ENCODE data around the gene ITPR1.

The ITPR1 gene

DNA sequence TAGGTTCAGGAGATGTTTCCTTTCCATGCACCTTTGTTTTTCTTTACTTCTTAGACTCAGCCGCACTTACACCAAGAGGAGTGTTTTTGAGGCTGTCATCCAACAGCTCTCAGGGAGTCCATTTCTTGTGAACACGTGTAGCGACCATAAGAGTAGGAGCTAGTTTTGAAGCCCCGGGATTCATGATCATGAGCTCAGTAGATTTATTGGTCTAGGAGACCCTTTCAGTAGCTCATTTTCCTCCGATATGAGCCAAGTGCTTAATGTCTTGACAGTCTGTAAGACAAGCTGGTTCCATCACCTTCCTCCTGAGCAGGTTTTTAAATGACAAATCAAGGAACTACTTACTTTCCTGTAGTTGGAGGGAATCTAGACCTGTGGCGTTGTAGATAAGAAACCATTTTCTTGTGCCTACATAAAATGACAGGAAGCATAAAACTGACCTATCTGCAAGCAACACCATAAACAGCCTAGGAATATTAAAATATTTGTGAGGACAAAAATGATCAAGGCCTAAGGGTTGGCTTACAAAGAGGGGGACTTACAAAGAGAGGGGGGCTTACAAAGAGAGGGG lies 313.5 kb downstream of the ITPR1 start:
- DNase-seq, result no peak
- H3K9me3 Mint-ChIP-seq, result no peaks in the 10 kb centered on the region
- H3K27ac Mint-ChIP-seq, result peak overlapping the region; percentile 38
- peaks cover 64 to 85% of the 10 kb centered on the region in 2 donors for H3K36me3 Mint-ChIP-seq
- H3K27me3 Mint-ChIP-seq, result no peaks in the 10 kb centered on the region
- H3K4me3 Mint-ChIP-seq, result no peak overlapping the region
- no peak for ATAC-seq (replicated peaks)
- peaks cover 0 to 11% of the 10 kb centered on the region in 2 donors for H3K4me1 Mint-ChIP-seq

GRCh38 chr3:4807381-4808280 lies 314.5 kb downstream of the ITPR1 start:
- Mint-ChIP-seq H3K36me3 (peaks cover 65 to 85% of the 10 kb centered on the region in 2 donors), H3K27me3 (no peaks in the 10 kb centered on the region), H3K4me3 (no peak overlapping the region), H3K27ac (peak overlapping the region; percentile 33), H3K4me1 (peaks cover 0 to 11% of the 10 kb centered on the region in 2 donors), H3K9me3 (no peaks in the 10 kb centered on the region)
- ATAC-seq (replicated peaks) (no peak), DNase-seq (no peak)

DNA sequence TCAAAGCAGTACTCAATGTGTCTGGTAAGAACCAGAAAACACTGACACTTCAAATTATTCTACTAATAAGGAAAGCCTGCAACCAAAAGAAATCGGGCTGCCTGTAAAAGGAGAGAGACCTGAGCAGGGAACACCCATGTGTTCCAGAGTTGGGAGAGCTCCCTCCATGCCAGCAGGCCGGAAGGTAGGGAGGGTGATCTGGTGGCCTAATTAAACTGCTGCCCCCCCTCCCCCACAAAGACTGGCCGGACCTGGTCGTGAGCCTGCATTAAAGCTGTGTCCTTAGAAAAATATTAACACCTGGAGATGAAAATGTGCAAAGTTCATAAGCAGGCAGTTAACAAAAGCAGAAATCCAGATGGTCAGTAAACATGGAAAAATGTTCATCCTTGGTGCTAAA lies 315.5 kb downstream of the ITPR1 start:
- Mint-ChIP-seq H3K9me3 (no peaks in the 10 kb centered on the region), H3K27me3 (no peaks in the 10 kb centered on the region), H3K27ac (peak overlapping the region; percentile 79), H3K4me3 (no peak overlapping the region), H3K36me3 (peaks cover 68 to 85% of the 10 kb centered on the region in 2 donors), H3K4me1 (peaks cover 0 to 11% of the 10 kb centered on the region in 2 donors)
- DNase-seq, result no peak
- no peak for ATAC-seq (replicated peaks)

DNA sequence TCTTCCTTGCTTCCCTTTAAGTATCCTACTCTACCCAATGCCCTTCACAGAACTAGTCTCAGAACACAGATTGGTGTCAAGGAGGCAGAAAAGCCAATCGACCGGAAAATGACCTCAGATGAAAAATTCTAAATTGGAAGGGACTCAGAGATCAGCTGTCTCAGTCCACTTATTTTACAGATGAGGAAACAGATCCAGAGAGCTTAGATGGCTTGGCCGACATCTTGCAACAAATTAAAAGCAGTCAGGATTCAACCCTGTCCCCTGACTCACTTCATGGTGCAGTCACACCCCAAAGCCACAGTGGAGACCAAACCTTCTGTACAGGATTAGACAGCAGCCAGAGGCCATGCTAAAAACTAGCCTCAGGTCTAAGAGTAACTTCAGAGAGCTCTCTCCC lies 316.8 kb downstream of the ITPR1 start:
- DNase-seq, result no peak
- peaks cover 68 to 87% of the 10 kb centered on the region in 2 donors for H3K36me3 Mint-ChIP-seq
- H3K27me3 Mint-ChIP-seq, result no peaks in the 10 kb centered on the region
- no peaks in the 10 kb centered on the region for H3K9me3 Mint-ChIP-seq
- no peak for ATAC-seq (replicated peaks)
- H3K4me3 Mint-ChIP-seq, result no peak overlapping the region
- H3K4me1 Mint-ChIP-seq, result peaks cover 1 to 9% of the 10 kb centered on the region in 2 donors
- H3K27ac Mint-ChIP-seq, result no peak overlapping the region

DNA sequence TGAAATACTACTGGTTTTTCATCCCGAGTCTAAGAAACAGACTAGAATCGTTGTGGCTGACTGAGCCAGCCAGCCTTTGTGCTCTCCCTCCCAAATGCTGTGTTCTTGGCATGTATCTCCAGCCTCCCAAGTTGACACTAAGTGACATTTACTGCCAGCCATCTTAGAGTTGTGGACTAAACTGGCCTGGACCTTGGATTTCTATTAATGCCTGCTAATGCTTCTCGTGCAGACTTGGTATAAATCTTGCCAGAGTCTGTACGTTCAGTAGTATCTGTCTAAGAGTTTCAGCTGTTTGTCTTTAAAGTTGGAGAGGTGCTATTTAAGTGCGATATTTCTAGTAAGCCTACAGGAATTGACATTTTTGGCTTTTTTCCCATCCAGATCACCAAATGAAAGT lies 319.4 kb downstream of the ITPR1 start:
- H3K27me3 Mint-ChIP-seq, result no peaks in the 10 kb centered on the region
- no peaks in the 10 kb centered on the region for H3K9me3 Mint-ChIP-seq
- no peak for ATAC-seq (replicated peaks)
- H3K4me1 Mint-ChIP-seq, result peaks cover 6 to 9% of the 10 kb centered on the region in 2 donors
- peaks cover 74 to 85% of the 10 kb centered on the region in 2 donors for H3K36me3 Mint-ChIP-seq
- H3K27ac Mint-ChIP-seq, result peak overlapping the region; percentile 70
- no peak overlapping the region for H3K4me3 Mint-ChIP-seq
- no peak for DNase-seq

GRCh38 chr3:4813909-4814304 lies 320.8 kb downstream of the ITPR1 start:
- H3K27me3 Mint-ChIP-seq, result no peaks in the 10 kb centered on the region
- ATAC-seq (replicated peaks), result no peak
- H3K4me3 Mint-ChIP-seq, result no peak overlapping the region
- H3K9me3 Mint-ChIP-seq, result no peaks in the 10 kb centered on the region
- H3K27ac Mint-ChIP-seq, result no peak overlapping the region
- DNase-seq, result no peak
- peaks cover 6 to 11% of the 10 kb centered on the region in 2 donors for H3K4me1 Mint-ChIP-seq
- peaks cover 80 to 85% of the 10 kb centered on the region in 2 donors for H3K36me3 Mint-ChIP-seq

- Mint-ChIP-seq H3K4me1 (peaks cover 6 to 13% of the 10 kb centered on the region in 2 donors), H3K9me3 (no peaks in the 10 kb centered on the region), H3K36me3 (peaks cover 83 to 88% of the 10 kb centered on the region in 2 donors), H3K27ac (no peak overlapping the region), H3K27me3 (no peaks in the 10 kb centered on the region), H3K4me3 (no peak overlapping the region)
- ATAC-seq (replicated peaks) (no peak), DNase-seq (no peak)
These were observed 321.3 kb downstream of the ITPR1 start for GRCh38 chr3:4814305-4814903.

DNA sequence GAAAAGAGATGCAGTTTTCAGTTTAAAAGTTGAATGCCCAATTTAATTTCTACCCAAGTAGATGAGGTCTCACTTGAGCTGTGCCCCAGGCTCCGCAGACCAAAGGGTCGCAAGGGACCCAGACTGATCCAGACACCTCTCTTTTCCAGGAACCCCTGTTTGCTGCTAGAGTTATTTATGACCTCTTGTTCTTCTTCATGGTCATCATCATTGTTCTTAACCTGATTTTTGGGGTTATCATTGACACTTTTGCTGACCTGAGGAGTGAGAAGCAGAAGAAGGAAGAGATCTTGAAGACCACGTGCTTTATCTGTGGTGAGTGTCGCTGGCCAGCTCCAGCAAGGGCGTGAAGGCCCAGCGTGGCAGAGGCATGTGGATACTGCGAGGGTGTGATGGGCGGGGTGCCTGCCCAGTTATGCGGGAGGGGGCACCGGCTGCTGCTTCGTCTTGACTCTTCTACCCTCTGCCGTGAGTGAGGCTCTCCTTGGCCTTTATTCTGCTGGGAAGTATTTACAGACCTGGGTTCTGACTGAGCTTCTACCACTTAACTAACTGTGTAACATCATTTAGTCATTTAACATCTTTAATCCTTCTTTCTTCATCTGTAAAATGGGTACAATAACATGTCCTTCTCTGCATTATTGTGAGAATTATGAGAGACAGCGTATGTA lies 321.9 kb downstream of the ITPR1 start:
- no peaks in the 10 kb centered on the region for H3K9me3 Mint-ChIP-seq
- peaks cover 9 to 19% of the 10 kb centered on the region in 2 donors for H3K4me1 Mint-ChIP-seq
- DNase-seq (no peak), ATAC-seq (replicated peaks) (no peak)
- H3K4me3 Mint-ChIP-seq, result no peak overlapping the region
- peak overlapping the region; percentile 26 for H3K27ac Mint-ChIP-seq
- H3K27me3 Mint-ChIP-seq, result no peaks in the 10 kb centered on the region
- H3K36me3 Mint-ChIP-seq, result peaks cover 84 to 88% of the 10 kb centered on the region in 2 donors

GRCh38 chr3:4816306-4816705 lies 323.2 kb downstream of the ITPR1 start:
- peaks cover 87 to 91% of the 10 kb centered on the region in 2 donors for H3K36me3 Mint-ChIP-seq
- DNase-seq, result no peak
- ATAC-seq (replicated peaks), result no peak
- no peaks in the 10 kb centered on the region for H3K27me3 Mint-ChIP-seq
- H3K27ac Mint-ChIP-seq, result peak overlapping the region; percentile 56
- H3K4me1 Mint-ChIP-seq, result peaks cover 16 to 32% of the 10 kb centered on the region in 2 donors
- no peaks in the 10 kb centered on the region for H3K9me3 Mint-ChIP-seq
- no peak overlapping the region for H3K4me3 Mint-ChIP-seq

DNA sequence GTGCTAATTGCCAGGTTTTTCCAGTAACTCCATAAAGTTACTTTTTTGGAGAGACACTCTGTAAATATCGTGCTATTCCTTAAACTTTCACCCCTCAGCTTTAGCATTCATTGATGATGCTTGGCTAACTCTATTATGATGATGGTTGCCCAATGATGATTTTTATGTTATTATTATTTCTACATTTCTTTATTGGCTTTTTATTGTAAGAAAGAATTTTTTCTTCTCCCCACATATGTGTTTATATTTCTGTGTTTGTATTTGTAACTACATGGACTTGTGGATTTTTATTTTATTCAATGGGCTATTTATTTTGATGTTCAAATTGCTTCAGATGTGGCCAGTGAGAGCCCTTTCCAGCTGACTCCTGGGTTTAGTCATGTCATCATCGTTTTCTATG lies 323.6 kb downstream of the ITPR1 start:
- H3K4me1 Mint-ChIP-seq, result peaks cover 20 to 36% of the 10 kb centered on the region in 2 donors
- DNase-seq (no peak), ATAC-seq (replicated peaks) (no peak)
- no peaks in the 10 kb centered on the region for H3K27me3 Mint-ChIP-seq
- no peaks in the 10 kb centered on the region for H3K9me3 Mint-ChIP-seq
- peak overlapping the region; percentile 37 for H3K27ac Mint-ChIP-seq
- H3K36me3 Mint-ChIP-seq, result peaks cover 87 to 91% of the 10 kb centered on the region in 2 donors
- H3K4me3 Mint-ChIP-seq, result no peak overlapping the region

DNA sequence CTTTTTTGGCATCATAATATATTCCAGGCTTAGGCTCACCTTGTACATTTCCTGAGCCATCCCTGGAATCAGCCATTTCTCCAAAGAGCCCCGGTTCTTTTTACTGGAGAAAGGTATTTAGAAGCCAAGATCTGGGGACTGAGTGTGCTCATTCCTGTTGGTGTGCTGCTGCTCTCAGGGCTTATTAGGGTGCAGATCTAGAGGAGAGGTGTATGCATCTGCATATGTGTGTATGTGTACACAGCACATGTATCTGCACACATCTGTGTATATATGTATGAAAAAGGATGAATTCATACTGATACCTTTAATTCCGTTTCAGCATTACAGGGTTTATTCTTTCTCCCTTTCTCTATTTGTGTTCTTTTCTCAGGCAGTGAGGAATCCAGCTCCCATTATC lies 324.0 kb downstream of the ITPR1 start:
- Mint-ChIP-seq H3K36me3 (peaks cover 87 to 92% of the 10 kb centered on the region in 2 donors), H3K27me3 (no peaks in the 10 kb centered on the region), H3K9me3 (no peaks in the 10 kb centered on the region), H3K4me1 (peaks cover 24 to 40% of the 10 kb centered on the region in 2 donors), H3K27ac (peak overlapping the region; percentile 67), H3K4me3 (no peak overlapping the region)
- DNase-seq, result no peak
- ATAC-seq (replicated peaks), result no peak

DNA sequence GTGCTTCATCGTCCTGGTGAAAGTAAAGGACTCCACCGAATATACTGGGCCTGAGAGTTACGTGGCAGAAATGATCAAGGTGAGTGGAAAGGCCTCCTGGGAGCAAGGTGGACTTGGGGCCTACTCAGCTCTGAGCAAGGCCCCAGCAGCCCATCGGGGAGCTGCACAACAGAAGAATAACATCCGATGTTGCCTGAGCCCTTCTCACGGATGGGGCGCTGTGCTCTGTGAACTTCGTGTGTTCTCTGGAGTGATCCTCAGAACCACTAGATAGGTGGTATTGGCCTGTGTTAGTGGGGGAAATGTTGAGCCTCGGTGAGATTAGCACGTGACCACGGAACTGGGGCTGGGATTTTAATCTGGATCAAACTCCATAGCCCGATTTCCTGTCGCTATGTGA lies 325.0 kb downstream of the ITPR1 start:
- Mint-ChIP-seq H3K4me3 (no peak overlapping the region), H3K27ac (peak overlapping the region; percentile 22), H3K9me3 (no peaks in the 10 kb centered on the region), H3K4me1 (peaks cover 28 to 46% of the 10 kb centered on the region in 2 donors), H3K36me3 (peaks cover 88 to 94% of the 10 kb centered on the region in 2 donors), H3K27me3 (no peaks in the 10 kb centered on the region)
- DNase-seq, result no peak
- no peak for ATAC-seq (replicated peaks)

GRCh38 chr3:4818986-4819693 lies 326.0 kb downstream of the ITPR1 start:
- no peaks in the 10 kb centered on the region for H3K27me3 Mint-ChIP-seq
- no peak overlapping the region for H3K27ac Mint-ChIP-seq
- ATAC-seq (replicated peaks) (no peak), DNase-seq (no peak)
- H3K4me1 Mint-ChIP-seq, result peaks cover 34 to 56% of the 10 kb centered on the region in 2 donors
- no peak overlapping the region for H3K4me3 Mint-ChIP-seq
- H3K9me3 Mint-ChIP-seq, result no peaks in the 10 kb centered on the region
- peaks cover 87 to 94% of the 10 kb centered on the region in 2 donors for H3K36me3 Mint-ChIP-seq

- no peak for DNase-seq
- Mint-ChIP-seq H3K27me3 (no peaks in the 10 kb centered on the region), H3K36me3 (peaks cover 87 to 94% of the 10 kb centered on the region in 2 donors), H3K9me3 (no peaks in the 10 kb centered on the region), H3K4me1 (peaks cover 37 to 62% of the 10 kb centered on the region in 2 donors), H3K27ac (no peak overlapping the region), H3K4me3 (no peak overlapping the region)
- no peak for ATAC-seq (replicated peaks)
These were observed 326.6 kb downstream of the ITPR1 start for GRCh38 chr3:4819746-4820145.
